A673 (cell line): ENCODE results near the gene CDH12. TPM values are rescaled to one million over a fixed set of nuclear protein-coding genes. Genes with fewer than 3 reads are reported as not detected.

Experiments used
- BruUV-seq: library from RNA; stranded (reverse); fragments of 400-500 nt; replicated peaks from 2 replicates; lab custom pipeline; 2021; lab: Mats Ljungman, UMichigan
- CTCF ChIA-PET: fragments of 300-600 bp; sonication (Branson Sonifier 250); formaldehyde crosslinking; loops from one replicate; lab custom pipeline; 2022; ENCODE audit warnings: antibody characterized with exemption; lab: Charles Lee
- POLR2A ChIA-PET: fragments of 300-600 bp; sonication (Branson Sonifier 250); formaldehyde crosslinking; loops from one replicate; lab custom pipeline; 2022; ENCODE audit warnings: antibody characterized with exemption; ENCODE audit not compliant: low non-redundant PET; lab: Charles Lee
- DNase-seq: peaks from one replicate; pipeline ENCODE4 v3.0.0-alpha.2; 2015; ENCODE audit warnings: low spot score
- H3K27ac ChIP-seq: fragments of 200-600 bp; sonication (generic); 2 replicates; pipeline ENCODE4 v1.5.1; 2016; ENCODE audit warnings: mixed run types, low read depth, mild to moderate bottlenecking, mixed read lengths, antibody characterized with exemption, low read length; ENCODE audit not compliant: poor library complexity, severe bottlenecking
- H3K27me3 ChIP-seq: fragments of 200-600 bp; sonication (generic); replicated peaks from 2 replicates; pipeline ENCODE4 v1.6.1; 2017; ENCODE audit warnings: mixed run types, low read depth, mild to moderate bottlenecking, mixed read lengths, antibody characterized with exemption, low read length; ENCODE audit not compliant: insufficient read depth, poor library complexity
- H3K36me3 ChIP-seq: fragments of 200-600 bp; sonication (generic); 2 replicates; pipeline ENCODE4 v1.6.1; 2016; ENCODE audit warnings: mixed run types, mild to moderate bottlenecking, mixed read lengths, antibody characterized with exemption, low read length; ENCODE audit not compliant: insufficient read depth, poor library complexity, severe bottlenecking
- H3K4me1 ChIP-seq: fragments of 200-600 bp; sonication (generic); 2 replicates; pipeline ENCODE4 v1.6.1; 2017; ENCODE audit warnings: mixed run types, mild to moderate bottlenecking, mixed read lengths, antibody characterized with exemption, low read length; ENCODE audit not compliant: insufficient read depth, poor library complexity, severe bottlenecking
- H3K4me3 ChIP-seq: fragments of 200-600 bp; sonication (generic); 2 replicates; pipeline ENCODE4 v1.5.1; 2016; ENCODE audit warnings: low read depth, mixed run types, mild to moderate bottlenecking, mixed read lengths, low read length; ENCODE audit not compliant: poor library complexity, severe bottlenecking
- H3K9me3 ChIP-seq: fragments of 200-600 bp; sonication (generic); 2 replicates; pipeline ENCODE4 v1.6.1; 2016; ENCODE audit warnings: mixed run types, low read depth, mild to moderate bottlenecking, mixed read lengths, antibody characterized with exemption, low read length; ENCODE audit not compliant: poor library complexity, severe bottlenecking
- CTCF ChIP-seq: fragments of 300-800, 200-600 bp; sonication (generic); conservative IDR thresholded peaks from 2 replicates; pipeline ENCODE4 v1.5.1; 2017; ENCODE audit warnings: low read depth, mild to moderate bottlenecking, antibody characterized with exemption, low read length, moderate library complexity, mixed read lengths
- EZH2 ChIP-seq: fragments of 200-600 bp; sonication (generic); IDR thresholded peaks from 2 replicates; pipeline ENCODE4 v1.6.1; 2017; ENCODE audit warnings: borderline replicate concordance, low read depth, mild to moderate bottlenecking, mixed read lengths, antibody characterized with exemption, low read length; ENCODE audit not compliant: poor library complexity, severe bottlenecking
- intact Hi-C: fragments of 100-400 bp; cut with micrococcal nuclease; formaldehyde crosslinking; loops from one replicate; pipeline ENCODE4 v1.10.0; 2022; ENCODE audit not compliant: unreplicated experiment
- total RNA-seq: library from RNA; stranded (reverse); gene quantifications from 2 replicates; pipeline ENCODE4 v1.2.3, GENCODE V29; 2021

The CDH12 gene
- total RNA-seq, 1 experiment from 2014 or later: 39.5 TPM

- ChIA-PET CTCF (no interaction called here), POLR2A (no interaction called here)
- Histone ChIP-seq H3K27ac (no peak overlapping the region), H3K4me3 (no peak overlapping the region), H3K9me3 (no peaks in the 10 kb centered on the region), H3K27me3 (no peaks in the 10 kb centered on the region), H3K36me3 (no peaks in the 10 kb centered on the region), H3K4me1 (no peaks in the 10 kb centered on the region)
- intact Hi-C loops: no loop called here
- no TSS peak for BruUV-seq
- TF ChIP-seq CTCF: no peak
- no peak for TF ChIP-seq EZH2
- no peak for DNase-seq
Measured at GRCh38 chr5:21776466-21776865, 1076.7 kb downstream of the CDH12 start.

GRCh38 chr5:21774801-21775200 is 1078.3 kb downstream of the CDH12 start:
- H3K36me3 ChIP-seq: no peaks in the 10 kb centered on the region
- CTCF ChIA-PET: no interaction called here
- intact Hi-C loops: no loop called here

GRCh38 chr5:21774281-21774680 is 1078.9 kb downstream of the CDH12 start:
- Histone ChIP-seq H3K9me3 (no peaks in the 10 kb centered on the region), H3K27me3 (no peaks in the 10 kb centered on the region), H3K36me3 (no peaks in the 10 kb centered on the region), H3K4me3 (no peak overlapping the region), H3K4me1 (no peaks in the 10 kb centered on the region), H3K27ac (no peak overlapping the region)
- intact Hi-C loops: no loop called here
- CTCF ChIA-PET: no interaction called here
- POLR2A ChIA-PET: no interaction called here
- BruUV-seq: no TSS peak
- DNase-seq: no peak
- TF ChIP-seq CTCF (no peak), EZH2 (no peak)

More at GRCh38 chr5:21774801-21775200, 1078.3 kb downstream of the CDH12 start:
- Histone ChIP-seq H3K9me3 (no peaks in the 10 kb centered on the region), H3K27ac (no peak overlapping the region), H3K4me1 (no peaks in the 10 kb centered on the region), H3K27me3 (no peaks in the 10 kb centered on the region), H3K4me3 (no peak overlapping the region)
- POLR2A ChIA-PET: no interaction called here
- TF ChIP-seq EZH2 (no peak), CTCF (no peak)
- DNase-seq: peak; percentile 24
- no TSS peak for BruUV-seq
